WTC11 (cell line): Measurements from ENCODE around the gene SS18. TPM values are rescaled to one million over a fixed set of nuclear protein-coding genes. Genes with fewer than 3 reads are reported as not detected.

Source experiments
- ATAC-seq: fragments of 200-7000 bp; cut with Tn5 transposase; 2 replicates; pipeline ENCODE4 v1.10.0; 2021; ENCODE audit warnings: mild to moderate bottlenecking, moderate library complexity
- CTCF ChIA-PET: fragments of 300-600 bp; sonication (Branson Sonifier 250); formaldehyde crosslinking; loops from one replicate; lab custom pipeline; 2021; ENCODE audit warnings: antibody characterized with exemption; lab: Charles Lee
- POLR2A ChIA-PET: fragments of 350-600 bp; sonication (Branson Sonifier 250); formaldehyde crosslinking; loops from one replicate; lab custom pipeline; 2021; ENCODE audit warnings: antibody characterized with exemption; lab: Charles Lee
- DNase-seq: peaks from one replicate; pipeline ENCODE4 v3.0.0; 2021; ENCODE audit warnings: low spot score
- H3K27ac Mint-ChIP-seq: 2 replicates; pipeline ENCODE4 v1.8.0; 2021; ENCODE audit warnings: mixed read lengths
- H3K27me3 Mint-ChIP-seq: 2 replicates; pipeline ENCODE4 v1.8.0; 2021; ENCODE audit warnings: low read depth, mild to moderate bottlenecking, moderate library complexity, mixed read lengths
- H3K36me3 Mint-ChIP-seq: 2 replicates; pipeline ENCODE4 v1.8.0; 2021; ENCODE audit warnings: mixed read lengths
- H3K4me1 Mint-ChIP-seq: 2 replicates; pipeline ENCODE4 v1.8.0; 2022; ENCODE audit warnings: mixed read lengths
- H3K4me3 Mint-ChIP-seq: 2 replicates; pipeline ENCODE4 v1.8.0; 2021; ENCODE audit warnings: mild to moderate bottlenecking, moderate library complexity, mixed read lengths
- H3K9me3 Mint-ChIP-seq: 2 replicates; pipeline ENCODE4 v1.8.0; 2021; ENCODE audit warnings: mixed read lengths
- FOXP4 ChIP-seq: sonication (generic); formaldehyde crosslinking; IDR thresholded peaks from 2 replicates; pipeline ENCODE4 v1.8.0; 2022; ENCODE audit warnings: mild to moderate bottlenecking, missing genetic modification reagents
- GABPB1 ChIP-seq: sonication (generic); formaldehyde crosslinking; IDR thresholded peaks from 2 replicates; pipeline ENCODE4 v1.8.1; 2023; ENCODE audit warnings: mild to moderate bottlenecking, missing genetic modification reagents
- PRRX2 ChIP-seq: fragments of 250-450 bp; sonication (Bioruptor Pico); IDR thresholded peaks from 2 replicates; pipeline ENCODE4 v1.8.0; 2021; ENCODE audit warnings: mild to moderate bottlenecking
- STAT6 ChIP-seq: sonication (generic); formaldehyde crosslinking; conservative IDR thresholded peaks from 2 replicates; pipeline ENCODE4 v1.8.1; 2023; ENCODE audit warnings: mild to moderate bottlenecking, low read depth, missing genetic modification reagents, moderate library complexity
- USF2 ChIP-seq: sonication (generic); formaldehyde crosslinking; IDR thresholded peaks from 2 replicates; pipeline ENCODE4 v1.8.1; 2023; ENCODE audit warnings: mild to moderate bottlenecking, missing genetic modification reagents, moderate library complexity
- ZNF416 ChIP-seq: fragments of 250-450 bp; sonication (Bioruptor Pico); IDR thresholded peaks from 2 replicates; pipeline ENCODE4 v1.9.0; 2021; ENCODE audit warnings: mild to moderate bottlenecking, inconsistent platforms
- total RNA-seq: library from RNA; stranded (reverse); gene quantifications from 3 replicates; pipeline ENCODE4 v1.2.3, GENCODE V29; 2021
- TF ChIP-seq, protein P1 (sequence below): fragments of 200-600 bp; IDR thresholded peaks from 2 replicates; pipeline ENCODE4 v1.8.0; 2022; ENCODE audit warnings: antibody characterized with exemption
- TF ChIP-seq, protein P2 (sequence below): fragments of 250-450 bp; sonication (Bioruptor Pico); IDR thresholded peaks from 2 replicates; pipeline ENCODE4 v1.9.0; 2021; ENCODE audit warnings: moderate library complexity, mild to moderate bottlenecking, inconsistent platforms, borderline replicate concordance
- TF ChIP-seq, protein P3 (sequence below): sonication (generic); formaldehyde crosslinking; IDR thresholded peaks from 2 replicates; pipeline ENCODE4 v1.8.0; 2022; ENCODE audit warnings: mild to moderate bottlenecking, missing genetic modification reagents
- TF ChIP-seq, protein P4 (sequence below): fragments of 250-450 bp; sonication (Bioruptor Pico); conservative IDR thresholded peaks from 2 replicates; pipeline ENCODE4 v1.9.0; 2021; ENCODE audit warnings: mild to moderate bottlenecking
- TF ChIP-seq, protein P5 (sequence below): sonication (generic); formaldehyde crosslinking; IDR thresholded peaks from 2 replicates; pipeline ENCODE4 v1.8.1; 2023; ENCODE audit warnings: mild to moderate bottlenecking, missing genetic modification reagents, borderline replicate concordance

SS18 gene
- total RNA-seq, 1 experiment from 2014 or later = 73.0 TPM

DNA sequence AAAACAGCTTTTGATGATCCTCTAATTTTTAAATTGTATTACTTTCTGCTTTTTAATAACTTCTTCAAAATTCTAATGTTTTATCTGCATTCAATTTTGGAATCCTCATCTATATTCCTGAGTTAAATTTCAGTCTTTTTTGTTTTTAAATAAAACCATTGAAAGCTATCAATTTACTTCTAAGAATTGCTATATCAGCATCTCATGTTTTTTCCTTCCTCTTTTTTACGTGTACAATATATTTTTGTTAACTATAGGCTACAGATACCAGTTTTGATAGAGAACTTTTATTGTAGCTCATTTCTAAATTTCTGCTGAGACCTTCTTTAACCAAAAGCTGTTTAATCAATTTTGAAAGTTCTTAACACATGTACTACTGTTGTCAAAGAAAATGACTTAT, 84.5 kb downstream of the SS18 start (continued):
- TF ChIP-seq, protein P1, sequence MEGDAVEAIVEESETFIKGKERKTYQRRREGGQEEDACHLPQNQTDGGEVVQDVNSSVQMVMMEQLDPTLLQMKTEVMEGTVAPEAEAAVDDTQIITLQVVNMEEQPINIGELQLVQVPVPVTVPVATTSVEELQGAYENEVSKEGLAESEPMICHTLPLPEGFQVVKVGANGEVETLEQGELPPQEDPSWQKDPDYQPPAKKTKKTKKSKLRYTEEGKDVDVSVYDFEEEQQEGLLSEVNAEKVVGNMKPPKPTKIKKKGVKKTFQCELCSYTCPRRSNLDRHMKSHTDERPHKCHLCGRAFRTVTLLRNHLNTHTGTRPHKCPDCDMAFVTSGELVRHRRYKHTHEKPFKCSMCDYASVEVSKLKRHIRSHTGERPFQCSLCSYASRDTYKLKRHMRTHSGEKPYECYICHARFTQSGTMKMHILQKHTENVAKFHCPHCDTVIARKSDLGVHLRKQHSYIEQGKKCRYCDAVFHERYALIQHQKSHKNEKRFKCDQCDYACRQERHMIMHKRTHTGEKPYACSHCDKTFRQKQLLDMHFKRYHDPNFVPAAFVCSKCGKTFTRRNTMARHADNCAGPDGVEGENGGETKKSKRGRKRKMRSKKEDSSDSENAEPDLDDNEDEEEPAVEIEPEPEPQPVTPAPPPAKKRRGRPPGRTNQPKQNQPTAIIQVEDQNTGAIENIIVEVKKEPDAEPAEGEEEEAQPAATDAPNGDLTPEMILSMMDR = no peak
- TF ChIP-seq GABPB1 (CRISPR knock-in tag) (no peak), ZNF416 (no peak), STAT6 (CRISPR knock-in tag) (no peak)
- TF ChIP-seq, protein P2, sequence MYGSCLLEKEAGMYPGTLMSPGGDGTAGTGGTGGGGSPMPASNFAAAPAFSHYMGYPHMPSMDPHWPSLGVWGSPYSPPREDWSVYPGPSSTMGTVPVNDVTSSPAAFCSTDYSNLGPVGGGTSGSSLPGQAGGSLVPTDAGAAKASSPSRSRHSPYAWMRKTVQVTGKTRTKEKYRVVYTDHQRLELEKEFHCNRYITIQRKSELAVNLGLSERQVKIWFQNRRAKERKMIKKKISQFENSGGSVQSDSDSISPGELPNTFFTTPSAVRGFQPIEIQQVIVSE (CRISPR knock-in tag) = no peak

- H3K27me3 Mint-ChIP-seq = no peaks in the 10 kb centered on the region; the same call in 1 of the 2 replicates
- CTCF ChIA-PET = interaction anchor here (0.6 to 1.2 kb wide), 2 partner anchors 13 to 83 kb away, joined by 3 to 6 read pairs; no protein-coding TSS in a partner anchor
- peaks cover 3% of the 10 kb centered on the region for H3K4me1 Mint-ChIP-seq
- TF ChIP-seq FOXP4 = no peak
- TF ChIP-seq, protein P3, sequence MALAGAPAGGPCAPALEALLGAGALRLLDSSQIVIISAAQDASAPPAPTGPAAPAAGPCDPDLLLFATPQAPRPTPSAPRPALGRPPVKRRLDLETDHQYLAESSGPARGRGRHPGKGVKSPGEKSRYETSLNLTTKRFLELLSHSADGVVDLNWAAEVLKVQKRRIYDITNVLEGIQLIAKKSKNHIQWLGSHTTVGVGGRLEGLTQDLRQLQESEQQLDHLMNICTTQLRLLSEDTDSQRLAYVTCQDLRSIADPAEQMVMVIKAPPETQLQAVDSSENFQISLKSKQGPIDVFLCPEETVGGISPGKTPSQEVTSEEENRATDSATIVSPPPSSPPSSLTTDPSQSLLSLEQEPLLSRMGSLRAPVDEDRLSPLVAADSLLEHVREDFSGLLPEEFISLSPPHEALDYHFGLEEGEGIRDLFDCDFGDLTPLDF (CRISPR knock-in tag) = no peak
- TF ChIP-seq, protein P4, sequence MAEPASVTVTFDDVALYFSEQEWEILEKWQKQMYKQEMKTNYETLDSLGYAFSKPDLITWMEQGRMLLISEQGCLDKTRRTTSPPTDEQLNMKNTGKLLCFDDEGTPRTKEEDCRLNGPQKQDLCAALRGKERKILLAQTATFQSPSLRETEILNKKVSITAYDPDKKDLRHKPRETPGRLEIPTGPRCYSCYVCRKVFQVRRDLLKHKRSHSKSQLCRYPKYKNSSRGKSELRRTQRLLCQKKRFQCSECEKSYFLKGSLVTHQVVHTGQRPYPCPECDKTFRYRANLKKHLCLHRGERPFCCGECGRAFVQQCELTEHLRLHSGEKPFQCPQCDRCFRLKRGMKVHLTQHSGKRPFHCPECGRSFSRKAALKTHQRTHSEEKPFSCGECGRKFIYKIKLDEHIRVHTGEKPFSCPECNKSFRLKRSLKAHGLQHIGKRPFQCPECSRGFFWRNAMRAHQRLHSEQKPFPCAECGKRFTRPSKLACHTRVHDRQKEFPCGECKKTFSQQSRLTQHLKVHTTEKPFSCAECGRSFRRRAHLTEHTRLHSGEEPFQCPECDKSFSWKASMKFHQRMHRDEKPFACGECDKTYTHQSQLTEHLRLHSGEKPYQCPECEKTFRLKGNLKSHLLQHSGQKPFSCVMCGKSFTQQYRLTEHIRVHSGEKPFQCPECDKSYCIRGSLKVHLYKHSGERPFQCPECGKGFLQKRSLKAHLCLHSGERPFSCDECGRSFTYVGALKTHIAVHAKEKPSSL (CRISPR knock-in tag) = no peak
- no peak for ATAC-seq
- POLR2A ChIA-PET = no interaction called here
- no peak overlapping the region for H3K27ac Mint-ChIP-seq
- DNase-seq = no peak
- H3K36me3 Mint-ChIP-seq = no peaks in the 10 kb centered on the region
- no peaks in the 10 kb centered on the region for H3K9me3 Mint-ChIP-seq
- H3K4me3 Mint-ChIP-seq = no peak overlapping the region
These were observed 85.6 kb downstream of the SS18 start for GRCh38 chr18:26004832-26005231.

- Mint-ChIP-seq H3K36me3 (0 out of 2 replicates have a peak, but pooled peaks cover 4% of the 10 kb centered on the region), H3K27ac (no peak overlapping the region), H3K4me1 (peaks cover 3% of the 10 kb centered on the region; the same call in 1 of the 2 replicates), H3K27me3 (no peaks in the 10 kb centered on the region; the same call in 1 of the 2 replicates), H3K9me3 (peaks cover 9% of the 10 kb centered on the region), H3K4me3 (no peak overlapping the region)
- DNase-seq = no peak
- POLR2A ChIA-PET = no interaction called here
- no peak for ATAC-seq
- CTCF ChIA-PET = interaction anchor here (1.2 kb wide), 1 partner anchor 82 kb away, joined by 6 read pairs; no protein-coding TSS in a partner anchor
- TF ChIP-seq, protein P2 (CRISPR knock-in tag) = no peak
- no peak for TF ChIP-seq STAT6 (CRISPR knock-in tag)
- TF ChIP-seq USF2 (CRISPR knock-in tag) = no peak
- TF ChIP-seq, protein P5, sequence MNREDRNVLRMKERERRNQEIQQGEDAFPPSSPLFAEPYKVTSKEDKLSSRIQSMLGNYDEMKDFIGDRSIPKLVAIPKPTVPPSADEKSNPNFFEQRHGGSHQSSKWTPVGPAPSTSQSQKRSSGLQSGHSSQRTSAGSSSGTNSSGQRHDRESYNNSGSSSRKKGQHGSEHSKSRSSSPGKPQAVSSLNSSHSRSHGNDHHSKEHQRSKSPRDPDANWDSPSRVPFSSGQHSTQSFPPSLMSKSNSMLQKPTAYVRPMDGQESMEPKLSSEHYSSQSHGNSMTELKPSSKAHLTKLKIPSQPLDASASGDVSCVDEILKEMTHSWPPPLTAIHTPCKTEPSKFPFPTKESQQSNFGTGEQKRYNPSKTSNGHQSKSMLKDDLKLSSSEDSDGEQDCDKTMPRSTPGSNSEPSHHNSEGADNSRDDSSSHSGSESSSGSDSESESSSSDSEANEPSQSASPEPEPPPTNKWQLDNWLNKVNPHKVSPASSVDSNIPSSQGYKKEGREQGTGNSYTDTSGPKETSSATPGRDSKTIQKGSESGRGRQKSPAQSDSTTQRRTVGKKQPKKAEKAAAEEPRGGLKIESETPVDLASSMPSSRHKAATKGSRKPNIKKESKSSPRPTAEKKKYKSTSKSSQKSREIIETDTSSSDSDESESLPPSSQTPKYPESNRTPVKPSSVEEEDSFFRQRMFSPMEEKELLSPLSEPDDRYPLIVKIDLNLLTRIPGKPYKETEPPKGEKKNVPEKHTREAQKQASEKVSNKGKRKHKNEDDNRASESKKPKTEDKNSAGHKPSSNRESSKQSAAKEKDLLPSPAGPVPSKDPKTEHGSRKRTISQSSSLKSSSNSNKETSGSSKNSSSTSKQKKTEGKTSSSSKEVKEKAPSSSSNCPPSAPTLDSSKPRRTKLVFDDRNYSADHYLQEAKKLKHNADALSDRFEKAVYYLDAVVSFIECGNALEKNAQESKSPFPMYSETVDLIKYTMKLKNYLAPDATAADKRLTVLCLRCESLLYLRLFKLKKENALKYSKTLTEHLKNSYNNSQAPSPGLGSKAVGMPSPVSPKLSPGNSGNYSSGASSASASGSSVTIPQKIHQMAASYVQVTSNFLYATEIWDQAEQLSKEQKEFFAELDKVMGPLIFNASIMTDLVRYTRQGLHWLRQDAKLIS (CRISPR knock-in tag) = no peak
- TF ChIP-seq PRRX2 = no peak
These were observed 86.6 kb downstream of the SS18 start for GRCh38 chr18:26003817-26004216.
